Trophoblast cell (in vitro differentiated cells and primary cell): ENCODE results near the gene LONP1.

Experiments used
- DNase-seq, 2 donors: peaks; one replicate each; pipeline ENCODE4 v3.0.0-alpha.2; 2016
- H2AFZ ChIP-seq: 2 replicates; pipeline ENCODE4 v1.6.1; 2013; ENCODE audit warnings: low read length, moderate library complexity, mild to moderate bottlenecking; ENCODE audit not compliant: insufficient read depth, poor library complexity
- H2AK5ac ChIP-seq: 2 replicates; pipeline ENCODE4 v1.6.1; 2013; ENCODE audit warnings: mild to moderate bottlenecking, low read length
- H2BK120ac ChIP-seq: 2 replicates; pipeline ENCODE4 v1.6.1; 2013; ENCODE audit warnings: low read length, mild to moderate bottlenecking, moderate library complexity; ENCODE audit not compliant: insufficient read depth, poor library complexity
- H2BK12ac ChIP-seq: 2 replicates; pipeline ENCODE4 v1.6.1; 2013; ENCODE audit warnings: mild to moderate bottlenecking, low read length, moderate library complexity
- H2BK5ac ChIP-seq: 2 replicates; pipeline ENCODE4 v1.6.1; 2013; ENCODE audit warnings: low read length, low read depth, moderate library complexity, mild to moderate bottlenecking; ENCODE audit not compliant: poor library complexity
- H3K14ac ChIP-seq: 2 replicates; pipeline ENCODE4 v1.6.1; 2013; ENCODE audit warnings: mild to moderate bottlenecking, low read length
- H3K18ac ChIP-seq: 2 replicates; pipeline ENCODE4 v1.6.1; 2013; ENCODE audit warnings: mild to moderate bottlenecking, low read length
- H3K23ac ChIP-seq: 2 replicates; pipeline ENCODE4 v1.6.1; 2013; ENCODE audit warnings: low read length
- H3K27ac ChIP-seq: 2 replicates; pipeline ENCODE4 v1.5.1; 2013; ENCODE audit warnings: low read depth, mild to moderate bottlenecking, inconsistent platforms, low read length, moderate library complexity
- H3K27me3 ChIP-seq: 2 replicates; pipeline ENCODE4 v1.6.1; 2013; ENCODE audit warnings: inconsistent platforms, mild to moderate bottlenecking, low read length, moderate library complexity; ENCODE audit not compliant: insufficient read depth
- H3K36me3 ChIP-seq, 2 experiments: 1 replicate in 1 of 2; 2 replicates in 1 of 2; pipeline ENCODE4 v1.6.1; 2013; ENCODE audit warnings: low read length in 2 of 2, mild to moderate bottlenecking in 2 of 2, moderate library complexity in 1 of 2; ENCODE audit not compliant: insufficient read depth in 2 of 2, control insufficient read depth in 1 of 2
- H3K4ac ChIP-seq: 2 replicates; pipeline ENCODE4 v1.6.1; 2013; ENCODE audit warnings: low read depth, mild to moderate bottlenecking, low read length, moderate library complexity
- H3K4me1 ChIP-seq, 2 experiments: 1 replicate in 1 of 2; 2 replicates in 1 of 2; pipeline ENCODE4 v1.6.1; 2013; ENCODE audit warnings: low read length in 2 of 2, mild to moderate bottlenecking in 2 of 2, moderate library complexity in 1 of 2; ENCODE audit not compliant: insufficient read depth in 2 of 2, control insufficient read depth in 1 of 2
- H3K4me2 ChIP-seq: 2 replicates; pipeline ENCODE4 v1.6.1; 2013; ENCODE audit warnings: inconsistent platforms, mild to moderate bottlenecking, low read length, moderate library complexity
- H3K4me3 ChIP-seq: 2 replicates; pipeline ENCODE4 v1.5.1; 2013; ENCODE audit warnings: mild to moderate bottlenecking, low read depth, low read length, inconsistent platforms
- H3K79me1 ChIP-seq: one replicate; pipeline ENCODE4 v1.6.1; 2013; ENCODE audit warnings: low read length
- H3K79me2 ChIP-seq: 2 replicates; pipeline ENCODE4 v1.6.1; 2013; ENCODE audit warnings: low read length, mild to moderate bottlenecking; ENCODE audit not compliant: control insufficient read depth, insufficient read depth, poor library complexity
- H3K9ac ChIP-seq: 2 replicates; pipeline ENCODE4 v1.6.1; 2013; ENCODE audit warnings: mild to moderate bottlenecking, low read length
- H3K9me3 ChIP-seq: 2 replicates; pipeline ENCODE4 v1.6.1; 2013; ENCODE audit warnings: low read depth, mild to moderate bottlenecking, control low read depth, inconsistent platforms, low read length; ENCODE audit not compliant: insufficient read depth
- H4K12ac ChIP-seq: 2 replicates; pipeline ENCODE4 v1.6.1; 2013; ENCODE audit warnings: low read depth, mild to moderate bottlenecking, low read length, moderate library complexity
- H4K8ac ChIP-seq: 2 replicates; pipeline ENCODE4 v1.6.1; 2013; ENCODE audit warnings: low read depth, mild to moderate bottlenecking, low read length, moderate library complexity
- H4K91ac ChIP-seq: one replicate; pipeline ENCODE4 v1.6.1; 2013; ENCODE audit warnings: low read depth, mild to moderate bottlenecking, low read length, moderate library complexity
- WGBS: extraction: QIAGEN DNeasy Blood & Tissue Kit; methylation state at CpG from one replicate; pipeline ENCODE4 v1.1.7; 2013; ENCODE audit warnings: missing lambda C conversion rate; ENCODE audit not compliant: insufficient read length, insufficient coverage; ENCODE audit errors: extremely low coverage; 5-methylcytosine and 5-hydroxymethylcytosine counted together

LONP1 gene

DNA sequence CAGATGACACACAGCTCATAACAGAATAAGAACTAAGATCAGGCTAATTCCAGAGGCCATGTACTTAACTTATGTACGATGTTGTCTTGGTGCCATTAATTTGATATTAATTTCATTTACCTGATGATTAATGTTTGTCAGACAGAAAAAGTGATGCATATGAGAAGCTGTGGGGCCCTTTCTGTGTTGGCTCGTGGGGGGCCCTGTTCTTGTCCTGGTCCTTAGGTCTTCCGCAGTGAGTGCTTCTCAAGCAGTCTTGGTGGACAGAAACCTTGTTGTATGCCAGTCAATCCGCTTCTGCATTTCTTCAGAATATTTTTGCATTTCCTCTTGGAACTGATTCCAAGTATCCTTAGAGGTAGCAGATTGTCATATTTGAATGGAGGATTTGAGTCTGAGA, 76.9 kb downstream of the LONP1 start:
- no peak for DNase-seq
- no CpG with 5 or more reads among the region's 4 CpGs for WGBS
- Histone ChIP-seq H4K91ac (no peak overlapping the region), H3K23ac (no peak overlapping the region), H3K9ac (no peak overlapping the region), H3K9me3 (no peaks in the 10 kb centered on the region), H3K79me1 (no peaks in the 10 kb centered on the region), H3K14ac (no peak overlapping the region), H3K36me3 (peaks cover 44 to 51% of the 10 kb centered on the region in 2 experiments), H4K12ac (no peak overlapping the region), H2AFZ (no peak overlapping the region), H3K4me1 (no peaks in the 10 kb centered on the region), H3K79me2 (peaks cover 2% of the 10 kb centered on the region), H3K4me2 (no peak overlapping the region), H2BK5ac (no peak overlapping the region), H3K18ac (no peak overlapping the region), H3K27ac (no peak overlapping the region), H2BK12ac (no peak overlapping the region), H4K8ac (no peak overlapping the region), H3K27me3 (no peaks in the 10 kb centered on the region), H2BK120ac (no peak overlapping the region), H3K4ac (no peak overlapping the region), H2AK5ac (no peak overlapping the region), H3K4me3 (no peak overlapping the region)

DNA sequence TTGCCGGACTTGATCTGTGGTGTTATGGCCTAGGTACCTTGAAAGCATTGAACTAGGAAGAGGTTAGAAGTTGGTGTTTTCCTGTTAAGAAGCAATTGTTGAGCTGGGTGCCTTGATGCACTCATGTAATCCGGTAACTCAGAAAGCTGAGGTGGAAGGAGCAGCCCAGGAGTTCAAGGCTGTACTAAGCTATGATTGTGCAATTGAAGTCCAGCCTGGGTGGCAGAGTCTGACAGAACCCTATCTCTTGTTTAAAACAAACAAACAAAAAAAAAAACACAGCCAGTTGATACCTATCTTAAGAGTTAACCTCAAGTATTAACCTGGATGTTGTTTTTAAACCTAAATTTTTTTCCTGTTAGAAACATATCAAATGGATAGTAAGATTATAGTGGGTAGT, 77.7 kb downstream of the LONP1 start:
- no peak overlapping the region for H3K4me2 ChIP-seq
- no peaks in the 10 kb centered on the region for H3K27me3 ChIP-seq
- no peaks in the 10 kb centered on the region for H3K9me3 ChIP-seq
- H2AFZ ChIP-seq, result no peak overlapping the region
- H3K79me2 ChIP-seq, result peaks cover 5% of the 10 kb centered on the region
- DNase-seq, result no peak
- WGBS, result no CpG with 5 or more reads among the region's 2 CpGs
- H3K14ac ChIP-seq, result no peak overlapping the region
- H3K4ac ChIP-seq, result no peak overlapping the region
- H3K23ac ChIP-seq, result no peak overlapping the region
- H4K8ac ChIP-seq, result no peak overlapping the region
- H3K18ac ChIP-seq, result no peak overlapping the region
- H2AK5ac ChIP-seq, result no peak overlapping the region
- peaks cover 43 to 49% of the 10 kb centered on the region in 2 experiments for H3K36me3 ChIP-seq
- no peak overlapping the region for H2BK120ac ChIP-seq
- H4K91ac ChIP-seq, result no peak overlapping the region
- H3K79me1 ChIP-seq, result no peaks in the 10 kb centered on the region
- H2BK5ac ChIP-seq, result no peak overlapping the region
- no peak overlapping the region for H3K4me3 ChIP-seq
- H3K4me1 ChIP-seq, result no peaks in the 10 kb centered on the region
- no peak overlapping the region for H3K9ac ChIP-seq
- H3K27ac ChIP-seq, result no peak overlapping the region
- H2BK12ac ChIP-seq, result no peak overlapping the region
- no peak overlapping the region for H4K12ac ChIP-seq
